Measurements from ENCODE around the gene PELI2. TPM values are rescaled to one million over a fixed set of nuclear protein-coding genes. Genes with fewer than 3 reads are reported as not detected.
A peak's percentile ranks its signal among the peaks of the same experiment; 100 is the strongest.

PELI2 gene
- total and polyA plus RNA-seq, 11 donors, result 0.80 to 5.2 (median 3.3) TPM

DNA sequence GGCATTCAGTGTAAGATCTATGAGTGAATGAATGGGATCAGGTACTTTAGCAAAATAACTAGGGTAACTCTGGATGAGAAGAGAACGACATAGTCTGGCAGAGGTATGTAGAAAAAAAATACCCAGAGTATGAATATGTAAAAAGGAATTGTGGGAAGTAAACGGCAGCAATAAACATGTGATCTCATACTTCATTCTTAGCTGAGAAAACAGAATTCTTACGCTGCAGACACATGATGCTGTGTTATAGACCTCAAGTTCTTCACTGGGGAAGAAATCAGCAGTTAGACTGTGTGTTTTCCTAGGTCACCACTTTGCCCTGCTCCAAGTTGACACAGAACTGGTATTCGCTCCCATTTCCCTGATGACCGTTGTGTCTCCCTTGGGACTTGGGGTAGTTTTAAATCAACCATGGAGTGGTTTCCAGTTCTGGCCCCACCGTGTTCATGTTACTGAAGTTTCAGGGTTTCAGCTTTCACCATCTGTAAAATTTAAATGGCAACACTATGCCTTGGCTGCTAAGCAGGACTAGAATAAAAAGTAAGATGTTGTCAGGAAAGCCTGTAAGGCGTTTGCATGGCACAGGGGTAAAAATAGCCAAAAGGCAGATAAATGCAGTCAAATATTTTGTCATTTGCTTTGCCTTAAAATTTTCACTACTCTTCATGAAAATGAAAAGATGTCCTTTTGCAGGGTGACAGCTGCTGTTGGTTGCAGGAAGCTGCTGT lies 223.7 kb downstream of the PELI2 start:
- Histone ChIP-seq H3K4me3 (no peak overlapping the region), H3K9me3 (no peaks in the 10 kb centered on the region), H3K27ac (peak overlapping the region in 10 of 12 donors; percentile 0 to 71 (median 12)), H3K27me3 (no peaks in the 10 kb centered on the region), H3K4me1 (peaks cover 0 to 33% (median 21%) of the 10 kb centered on the region in 12 donors), H3K36me3 (no peaks in the 10 kb centered on the region)
- peak in 1 of 4 donors; percentile 4 for ATAC-seq
- intact Hi-C loops (cut with DNase I), result loop anchor here in 9 of 10 donors (2.0 to 10.0 kb wide), 7 partner anchors 130 to 637 kb away; partner anchors contain the start of gene PELI2 (in 1 of the 9)
- no peak for TF ChIP-seq POLR2A (IDR thresholded peaks at IDR 0.05)
- TF ChIP-seq, protein P1, sequence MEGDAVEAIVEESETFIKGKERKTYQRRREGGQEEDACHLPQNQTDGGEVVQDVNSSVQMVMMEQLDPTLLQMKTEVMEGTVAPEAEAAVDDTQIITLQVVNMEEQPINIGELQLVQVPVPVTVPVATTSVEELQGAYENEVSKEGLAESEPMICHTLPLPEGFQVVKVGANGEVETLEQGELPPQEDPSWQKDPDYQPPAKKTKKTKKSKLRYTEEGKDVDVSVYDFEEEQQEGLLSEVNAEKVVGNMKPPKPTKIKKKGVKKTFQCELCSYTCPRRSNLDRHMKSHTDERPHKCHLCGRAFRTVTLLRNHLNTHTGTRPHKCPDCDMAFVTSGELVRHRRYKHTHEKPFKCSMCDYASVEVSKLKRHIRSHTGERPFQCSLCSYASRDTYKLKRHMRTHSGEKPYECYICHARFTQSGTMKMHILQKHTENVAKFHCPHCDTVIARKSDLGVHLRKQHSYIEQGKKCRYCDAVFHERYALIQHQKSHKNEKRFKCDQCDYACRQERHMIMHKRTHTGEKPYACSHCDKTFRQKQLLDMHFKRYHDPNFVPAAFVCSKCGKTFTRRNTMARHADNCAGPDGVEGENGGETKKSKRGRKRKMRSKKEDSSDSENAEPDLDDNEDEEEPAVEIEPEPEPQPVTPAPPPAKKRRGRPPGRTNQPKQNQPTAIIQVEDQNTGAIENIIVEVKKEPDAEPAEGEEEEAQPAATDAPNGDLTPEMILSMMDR (IDR thresholded peaks at IDR 0.05), result no peak
- no peak for DNase-seq
- WGBS, 4 donors, result 36 to 49% (median 41%) methylated on average over 7 of the region's 7 CpGs

DNA sequence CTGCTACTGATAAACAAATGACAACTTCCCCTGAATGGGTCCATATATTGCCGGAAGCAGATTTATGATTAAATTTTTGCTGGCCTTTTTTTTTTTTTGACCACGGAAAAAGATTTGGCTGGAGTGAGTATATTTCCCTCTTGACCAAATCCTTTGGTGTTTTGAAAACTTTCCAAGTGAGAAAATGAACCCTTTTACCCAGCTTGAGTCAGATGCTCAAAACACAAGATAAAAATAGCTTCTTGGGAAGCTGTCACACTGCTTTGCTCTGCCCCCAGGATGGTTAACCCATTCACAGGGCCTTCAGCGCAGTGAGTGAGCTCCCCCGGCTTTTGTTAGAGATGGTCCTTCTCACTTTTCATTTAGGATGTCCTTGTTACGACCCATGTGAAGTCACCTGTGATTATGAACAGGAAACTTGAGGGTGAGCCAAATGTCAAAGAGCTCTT lies 224.3 kb downstream of the PELI2 start:
- peaks cover 0 to 33% (median 21%) of the 10 kb centered on the region in 12 donors for H3K4me1 ChIP-seq
- 9 to 21% (median 14%) methylated on average over 5 of the region's 5 CpGs for WGBS, 4 donors
- no peaks in the 10 kb centered on the region for H3K27me3 ChIP-seq
- TF ChIP-seq POLR2A (IDR thresholded peaks at IDR 0.05), result no peak
- TF ChIP-seq, protein P1 (IDR thresholded peaks at IDR 0.05), result no peak
- DNase-seq (peak in 1 of 5 donors; percentile 10), ATAC-seq (peak in 3 of 4 donors; percentile 35 to 65 (median 47))
- intact Hi-C loops (cut with DNase I), result loop anchor here in 9 of 10 donors (5.0 to 10.0 kb wide), 6 partner anchors 130 to 638 kb away; partner anchors contain the start of gene PELI2 (in 1 of the 9)
- H3K27ac ChIP-seq, result peak overlapping the region in 10 of 12 donors; percentile 0 to 71 (median 12)
- no peaks in the 10 kb centered on the region for H3K9me3 ChIP-seq
- no peak overlapping the region for H3K4me3 ChIP-seq
- no peaks in the 10 kb centered on the region for H3K36me3 ChIP-seq

DNA sequence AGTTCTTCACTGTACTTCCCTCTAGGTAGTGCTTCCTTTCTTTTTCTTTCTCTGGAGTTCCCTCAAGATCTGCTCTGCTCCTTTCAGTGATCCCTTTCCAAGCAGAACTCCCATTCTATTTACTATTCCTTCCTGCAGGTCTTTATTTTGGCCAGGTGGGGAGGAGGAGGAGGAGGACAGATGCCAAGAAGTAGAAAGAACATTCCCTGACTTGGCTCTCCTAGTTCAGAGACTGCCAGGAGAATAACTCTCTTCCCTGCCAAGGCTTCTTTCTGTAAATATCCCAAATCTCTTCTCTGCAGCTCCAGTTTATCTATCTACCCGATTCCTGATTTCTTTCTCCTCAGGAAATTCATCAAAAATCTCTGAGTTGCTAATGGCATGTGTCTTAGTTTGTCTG lies 231.7 kb downstream of the PELI2 start:
- Histone ChIP-seq H3K27ac (no peak overlapping the region), H3K4me3 (no peak overlapping the region), H3K27me3 (no peaks in the 10 kb centered on the region), H3K36me3 (no peaks in the 10 kb centered on the region), H3K9me3 (peaks cover 0 to 18% (median 0%) of the 10 kb centered on the region in 12 donors), H3K4me1 (no peaks in the 10 kb centered on the region)
- TF ChIP-seq, protein P1 (IDR thresholded peaks at IDR 0.05), result no peak
- TF ChIP-seq POLR2A (IDR thresholded peaks at IDR 0.05), result no peak
- DNase-seq, result no peak
- no peak for ATAC-seq
- 42 to 74% (median 58%) methylated on average over 1 of the region's 1 CpG for WGBS, 4 donors
- intact Hi-C loops (cut with DNase I), result loop anchor here in 4 of 10 donors (10.0 kb wide), 2 partner anchors 615 to 645 kb away; no protein-coding TSS in a partner anchor
